Measurements from ENCODE around the gene PDGFA.

The PDGFA gene

DNA sequence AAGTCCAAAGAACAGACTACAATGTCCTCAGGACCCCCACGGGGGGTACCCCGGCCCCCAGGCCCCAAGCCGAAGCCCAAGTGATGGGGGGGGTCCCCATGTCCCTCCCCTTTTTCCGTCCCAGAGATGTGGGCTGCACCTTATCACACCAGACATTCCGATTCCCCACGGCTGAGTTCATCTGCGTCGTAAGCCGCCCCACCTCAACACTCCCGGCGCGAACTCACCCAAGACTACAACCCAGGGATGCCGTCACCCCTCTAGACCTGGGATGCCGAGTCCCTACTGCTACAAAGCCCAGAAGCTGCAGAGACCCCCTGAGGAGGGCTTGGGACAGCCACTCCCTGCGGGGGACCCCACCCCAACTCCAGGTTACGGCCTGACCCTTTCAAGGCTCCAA, 14.5 kb downstream of the PDGFA start:
- Histone ChIP-seq H3K27me3 (ENCODE audit: control insufficient read depth in 1 of 2, insufficient read depth in 2 of 2, low read length in 2 of 2) (no peaks in the 10 kb centered on the region), H3K36me3 (ENCODE audit: control insufficient read depth in 1 of 2, insufficient read depth in 2 of 2, low read length in 2 of 2) (peaks cover 14 to 28% of the 10 kb centered on the region in 2 donors), H3K27ac (ENCODE audit: low read depth, low read length) (no peak overlapping the region), H3K9me3 (ENCODE audit: control insufficient read depth in 1 of 2, low read length in 2 of 2) (no peaks in the 10 kb centered on the region), H3K4me1 (ENCODE audit: control insufficient read depth in 1 of 2, insufficient read depth in 2 of 2, low read length in 2 of 2) (peaks cover 43 to 49% of the 10 kb centered on the region in 2 donors), H3K9ac (ENCODE audit: low read depth in 1 of 2, low read length in 2 of 2) (peak overlapping the region; percentile 47 to 94), H3K4me3 (ENCODE audit: low read depth in 1 of 2, low read length in 2 of 2) (no peak overlapping the region)

GRCh38 chr7:504221-505111, 15.2 kb downstream of the PDGFA start:
- Histone ChIP-seq H3K9ac (ENCODE audit: low read depth in 1 of 2, low read length in 2 of 2) (peak overlapping the region; percentile 64 to 94), H3K9me3 (ENCODE audit: control insufficient read depth in 1 of 2, low read length in 2 of 2) (no peaks in the 10 kb centered on the region), H3K36me3 (ENCODE audit: control insufficient read depth in 1 of 2, insufficient read depth in 2 of 2, low read length in 2 of 2) (peaks cover 19 to 32% of the 10 kb centered on the region in 2 donors), H3K4me3 (ENCODE audit: low read depth in 1 of 2, low read length in 2 of 2) (no peak overlapping the region), H3K27me3 (ENCODE audit: control insufficient read depth in 1 of 2, insufficient read depth in 2 of 2, low read length in 2 of 2) (no peaks in the 10 kb centered on the region), H3K4me1 (ENCODE audit: control insufficient read depth in 1 of 2, insufficient read depth in 2 of 2, low read length in 2 of 2) (peaks cover 43 to 49% of the 10 kb centered on the region in 2 donors), H3K27ac (ENCODE audit: low read depth, low read length) (peak overlapping the region; percentile 91)

GRCh38 chr7:503575-504111, 16.0 kb downstream of the PDGFA start:
- Histone ChIP-seq H3K27ac (ENCODE audit: low read depth, low read length) (peak overlapping the region; percentile 91), H3K9ac (ENCODE audit: low read depth in 1 of 2, low read length in 2 of 2) (peak overlapping the region; percentile 64 to 94), H3K4me3 (ENCODE audit: low read depth in 1 of 2, low read length in 2 of 2) (no peak overlapping the region), H3K4me1 (ENCODE audit: control insufficient read depth in 1 of 2, insufficient read depth in 2 of 2, low read length in 2 of 2) (peaks cover 43 to 47% of the 10 kb centered on the region in 2 donors), H3K27me3 (ENCODE audit: control insufficient read depth in 1 of 2, insufficient read depth in 2 of 2, low read length in 2 of 2) (no peaks in the 10 kb centered on the region), H3K36me3 (ENCODE audit: control insufficient read depth in 1 of 2, insufficient read depth in 2 of 2, low read length in 2 of 2) (peaks cover 15 to 32% of the 10 kb centered on the region in 2 donors), H3K9me3 (ENCODE audit: control insufficient read depth in 1 of 2, low read length in 2 of 2) (peaks cover 0 to 2% of the 10 kb centered on the region in 2 donors)

DNA sequence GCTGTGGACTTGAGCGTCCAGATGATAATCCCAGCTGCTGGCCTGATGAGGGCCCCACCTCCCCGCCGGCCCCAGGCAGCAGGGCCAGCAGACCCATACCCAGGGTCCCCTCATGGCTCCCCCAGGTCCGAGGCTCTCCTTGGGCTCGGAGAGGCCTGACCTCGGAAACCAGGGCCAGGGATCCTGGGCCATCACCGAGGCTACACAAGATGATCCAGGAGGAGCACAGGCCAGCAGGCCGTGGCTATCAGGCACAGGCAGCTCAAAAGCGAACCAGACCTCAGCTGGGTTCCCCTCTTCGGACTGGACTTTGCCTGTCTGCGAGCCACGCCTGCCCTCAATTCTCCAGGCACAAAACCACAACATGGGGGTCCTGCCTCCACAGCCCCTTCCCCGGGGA, 17.4 kb downstream of the PDGFA start:
- Histone ChIP-seq H3K9ac (ENCODE audit: low read depth in 1 of 2, low read length in 2 of 2) (peak overlapping the region; percentile 32 to 94), H3K27me3 (ENCODE audit: control insufficient read depth in 1 of 2, insufficient read depth in 2 of 2, low read length in 2 of 2) (no peaks in the 10 kb centered on the region), H3K27ac (ENCODE audit: low read depth, low read length) (no peak overlapping the region), H3K36me3 (ENCODE audit: control insufficient read depth in 1 of 2, insufficient read depth in 2 of 2, low read length in 2 of 2) (peaks cover 16 to 42% of the 10 kb centered on the region in 2 donors), H3K9me3 (ENCODE audit: control insufficient read depth in 1 of 2, low read length in 2 of 2) (peaks cover 0 to 2% of the 10 kb centered on the region in 2 donors), H3K4me1 (ENCODE audit: control insufficient read depth in 1 of 2, insufficient read depth in 2 of 2, low read length in 2 of 2) (peaks cover 38 to 40% of the 10 kb centered on the region in 2 donors), H3K4me3 (ENCODE audit: low read depth in 1 of 2, low read length in 2 of 2) (no peak overlapping the region)

- no peak overlapping the region for H3K4me3 ChIP-seq (ENCODE audit: low read depth in 1 of 2, low read length in 2 of 2)
- H3K4me1 ChIP-seq (ENCODE audit: control insufficient read depth in 1 of 2, insufficient read depth in 2 of 2, low read length in 2 of 2), result peaks cover 36 to 38% of the 10 kb centered on the region in 2 donors
- H3K9ac ChIP-seq (ENCODE audit: low read depth in 1 of 2, low read length in 2 of 2), result no peak overlapping the region
- no peak overlapping the region for H3K27ac ChIP-seq (ENCODE audit: low read depth, low read length)
- no peaks in the 10 kb centered on the region for H3K27me3 ChIP-seq (ENCODE audit: control insufficient read depth in 1 of 2, insufficient read depth in 2 of 2, low read length in 2 of 2)
- H3K36me3 ChIP-seq (ENCODE audit: control insufficient read depth in 1 of 2, insufficient read depth in 2 of 2, low read length in 2 of 2), result peaks cover 21 to 41% of the 10 kb centered on the region in 2 donors
- peaks cover 0 to 2% of the 10 kb centered on the region in 2 donors for H3K9me3 ChIP-seq (ENCODE audit: control insufficient read depth in 1 of 2, low read length in 2 of 2)
Measured at GRCh38 chr7:501526-501925, 18.1 kb downstream of the PDGFA start.

DNA sequence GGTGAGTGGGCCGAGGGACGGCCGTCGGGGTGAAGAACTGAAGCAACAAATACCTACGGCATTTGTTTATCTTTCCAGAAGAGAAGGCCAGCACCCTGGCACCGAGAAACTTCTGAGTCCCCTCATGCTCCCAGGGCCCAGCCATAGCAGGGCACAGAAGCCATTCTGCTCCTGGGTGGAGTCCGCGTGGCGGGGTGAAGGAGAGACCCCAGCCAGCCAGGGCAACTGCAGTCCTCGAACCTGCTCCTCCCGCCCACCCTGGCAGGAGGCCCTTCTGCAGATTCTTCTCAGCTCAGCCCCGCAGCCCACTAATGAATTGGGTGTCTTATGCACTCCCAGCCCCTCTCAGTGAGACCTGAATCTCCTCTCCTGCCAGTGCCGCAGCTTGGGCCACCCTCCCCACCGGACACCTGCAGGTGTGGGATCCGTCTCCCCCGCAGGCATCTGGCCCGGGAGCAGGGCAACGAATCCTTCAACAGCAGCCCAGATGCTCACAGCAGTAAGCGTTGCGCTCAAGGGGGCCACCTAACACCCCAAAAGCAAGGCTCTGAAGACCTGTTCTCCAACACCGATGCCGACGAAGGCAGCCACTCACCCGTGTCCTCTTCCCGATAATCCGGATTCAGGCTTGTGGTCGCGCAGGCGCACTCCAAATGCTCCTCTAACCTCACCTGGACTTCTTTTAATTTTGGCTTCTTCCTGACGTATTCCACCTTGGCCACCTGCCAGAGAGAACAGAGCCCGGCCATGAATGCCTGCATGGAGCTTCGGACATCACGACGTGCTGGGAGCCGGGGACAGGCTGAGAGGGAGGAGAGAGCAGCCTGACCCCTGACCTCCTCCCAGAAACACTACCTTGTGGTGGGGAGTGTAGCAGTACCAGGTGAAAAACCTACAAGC, 18.9 kb downstream of the PDGFA start:
- Histone ChIP-seq H3K4me3 (ENCODE audit: low read depth in 1 of 2, low read length in 2 of 2) (no peak overlapping the region), H3K27ac (ENCODE audit: low read depth, low read length) (no peak overlapping the region), H3K4me1 (ENCODE audit: control insufficient read depth in 1 of 2, insufficient read depth in 2 of 2, low read length in 2 of 2) (peaks cover 36 to 38% of the 10 kb centered on the region in 2 donors), H3K9ac (ENCODE audit: low read depth in 1 of 2, low read length in 2 of 2) (no peak overlapping the region), H3K9me3 (ENCODE audit: control insufficient read depth in 1 of 2, low read length in 2 of 2) (peaks cover 0 to 2% of the 10 kb centered on the region in 2 donors), H3K36me3 (ENCODE audit: control insufficient read depth in 1 of 2, insufficient read depth in 2 of 2, low read length in 2 of 2) (peaks cover 21 to 38% of the 10 kb centered on the region in 2 donors), H3K27me3 (ENCODE audit: control insufficient read depth in 1 of 2, insufficient read depth in 2 of 2, low read length in 2 of 2) (no peaks in the 10 kb centered on the region)

DNA sequence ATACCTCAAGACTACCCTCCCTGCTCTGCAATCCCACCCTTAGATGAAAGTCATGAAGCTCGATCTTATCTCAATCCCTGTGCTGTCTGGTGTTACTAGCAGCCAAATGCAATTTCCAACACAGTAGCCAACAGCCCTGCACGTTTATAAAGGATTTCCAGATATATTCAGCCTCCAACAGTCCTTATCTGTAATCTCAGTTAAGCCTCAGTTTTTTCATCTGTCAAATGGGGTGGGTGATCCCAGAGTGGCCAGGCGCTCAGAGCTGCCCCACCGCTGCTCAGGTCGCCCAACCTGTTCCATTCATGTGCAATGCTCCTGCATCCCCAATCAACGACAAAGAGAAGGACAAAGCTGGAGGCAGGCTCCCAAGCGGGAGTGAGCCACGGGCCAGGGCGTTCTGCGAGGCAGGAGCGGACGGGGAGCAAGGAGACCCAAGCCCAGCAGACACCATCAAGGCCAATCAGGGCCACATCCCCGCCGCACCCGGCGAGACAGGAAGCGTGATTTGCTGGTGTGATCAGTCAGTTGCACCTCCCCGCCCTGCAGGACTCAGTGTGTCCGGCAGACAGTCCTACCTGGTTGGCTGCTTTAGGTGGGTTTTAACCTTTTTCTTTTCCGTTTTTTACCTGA, 19.7 kb downstream of the PDGFA start:
- no peaks in the 10 kb centered on the region for H3K27me3 ChIP-seq (ENCODE audit: control insufficient read depth in 1 of 2, insufficient read depth in 2 of 2, low read length in 2 of 2)
- peaks cover 28 to 32% of the 10 kb centered on the region in 2 donors for H3K4me1 ChIP-seq (ENCODE audit: control insufficient read depth in 1 of 2, insufficient read depth in 2 of 2, low read length in 2 of 2)
- H3K4me3 ChIP-seq (ENCODE audit: low read depth in 1 of 2, low read length in 2 of 2), result no peak overlapping the region
- H3K27ac ChIP-seq (ENCODE audit: low read depth, low read length), result no peak overlapping the region
- H3K36me3 ChIP-seq (ENCODE audit: control insufficient read depth in 1 of 2, insufficient read depth in 2 of 2, low read length in 2 of 2), result peaks cover 21 to 38% of the 10 kb centered on the region in 2 donors
- no peak overlapping the region for H3K9ac ChIP-seq (ENCODE audit: low read depth in 1 of 2, low read length in 2 of 2)
- peaks cover 0 to 2% of the 10 kb centered on the region in 2 donors for H3K9me3 ChIP-seq (ENCODE audit: control insufficient read depth in 1 of 2, low read length in 2 of 2)

DNA sequence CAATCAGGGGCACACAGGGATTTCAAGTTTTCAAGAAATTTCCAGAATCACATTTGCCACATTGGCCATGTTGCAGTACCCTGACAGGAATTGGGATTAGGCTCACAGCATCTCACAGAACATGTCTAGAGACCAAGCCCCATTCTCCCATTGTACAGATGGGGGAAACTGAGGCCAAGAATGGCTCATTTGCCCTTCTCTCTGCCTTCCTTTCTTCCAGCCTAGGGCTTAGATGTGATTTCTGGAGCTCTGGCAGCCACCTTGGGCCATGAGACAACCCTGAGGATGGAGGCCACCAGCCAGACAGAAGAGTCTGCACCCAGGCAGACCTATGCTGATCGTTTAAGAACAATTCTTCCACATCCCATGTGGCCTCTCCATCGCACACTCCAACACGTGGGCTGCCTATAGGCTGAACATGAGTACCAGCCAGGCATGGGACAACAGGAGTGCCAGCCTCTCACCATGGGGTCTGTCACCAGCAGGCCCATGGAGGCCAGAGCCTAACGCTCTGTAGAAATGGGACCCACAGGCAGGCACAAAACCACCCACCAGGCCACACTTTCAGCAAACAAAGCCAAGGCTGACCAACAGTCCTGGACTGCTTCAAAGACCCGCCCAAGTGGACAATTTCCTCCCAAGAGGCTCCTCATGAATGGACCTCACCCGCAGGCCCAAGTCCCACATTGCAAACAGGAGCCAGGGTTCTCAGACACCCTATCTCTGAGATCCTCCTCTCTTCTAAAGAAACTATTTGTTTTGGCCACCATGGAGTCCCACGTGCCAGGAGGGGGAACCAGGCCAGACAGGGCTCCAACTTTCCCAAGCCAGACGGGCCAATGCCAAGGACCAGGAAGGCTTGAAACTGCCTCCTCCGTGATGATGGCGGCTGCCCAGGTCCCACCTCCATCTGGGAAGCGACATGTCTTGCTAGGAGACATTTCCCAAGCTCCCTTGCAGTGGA, 20.7 kb downstream of the PDGFA start:
- no peak overlapping the region for H3K9ac ChIP-seq (ENCODE audit: low read depth in 1 of 2, low read length in 2 of 2)
- H3K27ac ChIP-seq (ENCODE audit: low read depth, low read length), result no peak overlapping the region
- peaks cover 0 to 2% of the 10 kb centered on the region in 2 donors for H3K9me3 ChIP-seq (ENCODE audit: control insufficient read depth in 1 of 2, low read length in 2 of 2)
- H3K4me1 ChIP-seq (ENCODE audit: control insufficient read depth in 1 of 2, insufficient read depth in 2 of 2, low read length in 2 of 2), result peaks cover 18 to 22% of the 10 kb centered on the region in 2 donors
- H3K4me3 ChIP-seq (ENCODE audit: low read depth in 1 of 2, low read length in 2 of 2), result no peak overlapping the region
- peaks cover 21 to 38% of the 10 kb centered on the region in 2 donors for H3K36me3 ChIP-seq (ENCODE audit: control insufficient read depth in 1 of 2, insufficient read depth in 2 of 2, low read length in 2 of 2)
- no peaks in the 10 kb centered on the region for H3K27me3 ChIP-seq (ENCODE audit: control insufficient read depth in 1 of 2, insufficient read depth in 2 of 2, low read length in 2 of 2)
